HG03469 (cell line): Measurements from ENCODE around the gene ROR1.

ENCODE experiments used
- ATAC-seq: cut with Tn5 transposase; IDR thresholded peaks from one replicate; pipeline ENCODE4 v1.9.1; 2021; ENCODE audit warnings: mild to moderate bottlenecking, moderate library complexity, moderate number of reproducible peaks; ENCODE audit not compliant: unreplicated experiment

Gene ROR1

DNA sequence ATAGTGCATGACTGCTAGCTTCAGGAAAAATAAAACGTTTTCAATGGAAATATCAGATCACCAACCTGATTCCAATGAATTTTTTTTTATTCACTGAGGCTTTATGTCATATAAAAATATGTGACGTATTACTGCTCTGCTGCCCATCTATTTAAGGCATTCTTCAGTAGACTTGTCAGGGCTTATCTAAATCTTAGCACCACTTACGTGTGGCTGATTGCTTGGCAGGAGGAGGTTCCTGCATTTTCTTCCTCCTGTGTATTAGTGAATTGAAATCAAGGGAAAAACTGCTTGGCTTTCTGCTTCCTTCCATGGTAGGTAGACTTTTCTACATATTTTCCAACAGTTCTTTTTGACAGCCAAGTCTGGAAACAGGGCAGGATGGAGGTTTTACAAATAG lies 80.3 kb downstream of the ROR1 start:
- ATAC-seq: no peak

DNA sequence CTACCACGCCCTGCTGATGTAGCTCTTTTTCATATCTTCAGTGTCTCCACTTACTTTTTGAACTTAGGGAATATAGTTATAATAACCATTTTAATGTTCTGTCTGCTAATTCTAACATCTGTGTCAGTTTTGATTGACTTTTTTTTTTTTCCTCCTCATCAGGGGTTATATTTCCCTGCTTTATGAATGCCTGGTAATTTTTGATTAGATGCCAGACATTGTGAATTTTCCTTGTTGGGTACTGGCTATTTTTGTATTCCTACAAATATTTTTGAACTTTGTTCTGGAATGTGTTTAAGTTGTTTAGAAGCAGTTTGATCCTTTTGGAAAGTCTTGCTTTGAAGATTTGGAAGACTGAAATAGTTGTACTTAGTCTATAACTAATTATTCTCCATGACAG lies 82.1 kb downstream of the ROR1 start:
- no peak for ATAC-seq

DNA sequence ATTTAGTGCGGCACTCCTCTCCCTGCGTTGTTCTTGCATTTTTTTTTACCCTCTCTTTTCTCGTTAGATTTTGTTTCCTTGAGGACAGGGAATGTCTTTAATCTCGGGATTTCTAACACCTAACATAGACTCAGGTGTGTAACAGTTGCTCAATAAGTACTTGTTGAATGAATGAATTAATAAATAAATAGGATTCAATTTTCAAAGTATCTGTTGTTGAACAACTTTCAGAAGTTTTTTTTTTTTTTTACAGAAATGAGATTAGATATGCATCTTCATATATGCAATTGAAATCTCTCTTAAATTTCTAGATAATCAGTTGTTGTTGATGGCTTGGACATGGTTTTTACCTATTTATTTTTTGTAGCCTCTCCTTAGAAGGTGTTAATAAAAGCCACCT lies 83.1 kb downstream of the ROR1 start:
- no peak for ATAC-seq

DNA sequence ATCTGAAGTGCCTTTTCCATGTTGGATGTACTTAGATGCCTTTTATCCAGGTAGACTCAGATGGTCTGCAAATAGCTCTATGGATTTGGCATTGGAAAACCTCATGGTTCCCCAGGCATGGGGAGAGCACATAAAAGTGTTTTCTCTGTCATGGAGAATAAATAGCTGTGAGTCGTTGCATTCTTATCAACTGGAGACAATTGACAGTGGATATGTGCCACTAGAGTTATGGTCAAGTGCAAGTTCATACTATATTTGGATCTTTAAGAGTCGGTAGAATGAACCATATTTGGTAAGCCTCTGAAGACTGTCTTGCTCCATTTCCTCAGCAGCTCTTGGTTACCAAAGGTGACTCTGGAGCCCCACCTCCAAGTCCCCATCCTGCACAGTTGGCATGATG lies 83.7 kb downstream of the ROR1 start:
- no peak for ATAC-seq

DNA sequence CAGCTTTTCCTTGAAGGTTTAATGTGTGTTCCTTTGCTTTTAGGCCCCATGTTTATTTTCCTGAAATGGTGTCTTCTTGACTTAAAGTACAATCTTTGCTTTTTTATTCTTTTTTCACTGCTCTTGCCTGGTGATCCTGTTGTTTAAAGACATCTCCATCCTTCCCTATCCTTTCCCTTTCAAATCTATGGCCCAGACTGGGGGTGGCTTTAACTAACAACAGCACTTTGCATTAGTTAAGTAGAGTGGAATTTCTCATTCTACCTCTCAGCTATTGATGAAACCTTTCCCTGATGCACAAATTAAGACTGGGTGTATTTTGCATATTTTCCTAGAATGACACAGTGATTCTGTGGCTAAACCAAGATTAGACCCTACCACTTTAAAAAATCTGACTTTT lies 84.3 kb downstream of the ROR1 start:
- ATAC-seq: no peak

DNA sequence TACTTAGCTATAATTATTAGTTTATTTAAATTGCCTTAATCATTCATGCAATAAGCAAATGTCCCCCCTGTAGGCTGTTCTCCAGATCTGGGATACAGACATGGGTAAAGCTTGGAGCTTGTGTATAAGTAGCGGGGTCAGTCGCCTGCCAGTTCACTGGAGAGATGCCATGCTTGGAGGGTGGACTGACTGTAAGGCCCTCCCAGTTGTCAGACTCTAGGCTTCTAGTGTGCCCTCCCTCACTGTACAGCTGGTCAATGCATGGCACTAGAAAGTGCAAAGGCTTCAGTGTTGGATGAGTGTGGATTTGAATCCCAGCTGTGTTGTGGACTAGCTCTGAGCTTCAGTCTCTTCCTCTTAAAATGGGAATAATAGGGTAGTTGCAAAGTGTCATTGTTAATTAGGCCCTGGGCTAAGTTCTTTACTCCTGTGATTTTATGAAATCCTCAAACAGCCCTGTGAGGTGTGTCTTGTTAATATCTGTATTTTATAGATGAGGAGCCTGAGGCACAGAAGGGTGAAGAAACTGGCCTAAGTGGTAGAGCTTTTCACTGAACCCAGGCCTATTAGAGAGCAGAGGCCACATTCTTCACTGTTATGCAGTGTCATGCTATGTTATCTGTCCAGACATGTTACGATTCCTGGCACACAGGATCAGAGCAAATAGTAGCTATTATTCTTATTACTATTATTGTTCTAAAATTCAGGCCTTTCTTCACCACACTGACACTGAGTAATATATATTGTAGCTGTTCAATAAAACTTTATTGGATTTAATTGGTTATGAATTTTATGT lies 85.9 kb downstream of the ROR1 start:
- no peak for ATAC-seq

DNA sequence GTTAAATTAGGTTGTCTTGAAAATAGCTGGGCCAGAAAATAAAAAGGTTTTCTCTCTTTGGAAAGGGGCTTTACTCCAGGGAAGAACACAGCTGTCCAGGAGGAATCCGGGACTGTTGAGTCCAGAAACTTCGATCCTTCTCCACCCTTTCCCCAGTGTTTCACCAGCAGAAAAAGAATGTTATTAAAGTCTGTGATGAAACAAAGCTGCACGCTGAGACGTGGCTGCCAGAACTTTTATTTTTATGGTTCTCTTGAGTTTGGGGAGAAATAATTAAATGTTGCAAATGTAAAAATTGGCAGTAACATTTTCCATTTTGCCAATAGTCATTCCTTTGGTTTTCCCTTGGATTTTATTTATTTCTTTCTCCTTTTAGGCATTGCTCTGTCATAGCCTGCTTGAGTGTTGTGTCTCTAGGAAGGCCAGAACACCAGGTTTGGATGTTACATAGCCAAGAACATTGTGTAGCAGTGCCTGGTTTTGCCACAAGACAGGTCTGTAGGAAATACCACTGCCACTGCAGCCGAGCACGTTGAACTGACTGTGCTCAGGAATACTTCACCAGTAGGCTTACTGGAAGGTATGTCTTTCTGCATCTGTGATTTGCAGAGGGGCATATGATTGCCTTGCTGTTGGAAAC lies 87.4 kb downstream of the ROR1 start:
- ATAC-seq: no peak

DNA sequence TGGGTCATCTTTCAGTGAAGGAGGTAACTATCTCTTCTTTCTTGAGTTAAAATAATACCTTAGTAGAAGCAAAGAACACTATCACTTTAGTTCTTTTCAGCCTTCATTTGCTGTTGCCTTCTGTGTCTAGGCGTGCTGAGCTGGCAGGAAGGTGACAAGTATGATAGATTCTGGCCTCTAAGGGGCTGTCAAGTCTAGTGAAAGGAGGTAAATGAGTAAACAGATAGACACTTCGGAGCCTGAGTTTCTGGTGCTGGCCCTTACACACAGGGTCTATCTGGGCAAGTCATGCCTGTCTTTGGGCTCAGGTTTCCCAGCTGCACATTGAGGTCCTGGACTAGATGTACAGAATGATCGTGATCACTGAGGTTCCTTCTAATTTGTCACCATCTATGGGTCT lies 89.3 kb downstream of the ROR1 start:
- ATAC-seq: no peak

DNA sequence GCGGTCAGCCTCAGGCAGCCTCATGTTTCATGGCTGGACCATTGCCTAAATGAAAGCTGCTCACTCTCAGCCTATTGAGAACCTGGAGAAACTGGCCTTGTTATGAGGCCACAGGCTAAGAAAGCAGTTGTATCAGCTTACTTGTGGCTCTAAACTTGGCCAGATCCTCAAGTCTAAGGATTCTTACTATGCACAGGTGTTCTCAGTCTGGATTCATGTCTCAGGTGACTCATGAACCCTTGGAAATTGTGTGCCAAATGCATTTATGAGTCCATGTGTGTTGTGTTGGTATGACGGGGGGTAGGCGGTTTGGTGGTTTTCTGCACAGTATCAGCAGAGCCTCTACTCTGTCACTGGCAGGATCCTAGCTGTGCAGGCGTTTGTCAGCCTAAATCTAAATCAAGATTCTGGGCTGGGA lies 90.4 kb downstream of the ROR1 start:
- ATAC-seq: no peak

DNA sequence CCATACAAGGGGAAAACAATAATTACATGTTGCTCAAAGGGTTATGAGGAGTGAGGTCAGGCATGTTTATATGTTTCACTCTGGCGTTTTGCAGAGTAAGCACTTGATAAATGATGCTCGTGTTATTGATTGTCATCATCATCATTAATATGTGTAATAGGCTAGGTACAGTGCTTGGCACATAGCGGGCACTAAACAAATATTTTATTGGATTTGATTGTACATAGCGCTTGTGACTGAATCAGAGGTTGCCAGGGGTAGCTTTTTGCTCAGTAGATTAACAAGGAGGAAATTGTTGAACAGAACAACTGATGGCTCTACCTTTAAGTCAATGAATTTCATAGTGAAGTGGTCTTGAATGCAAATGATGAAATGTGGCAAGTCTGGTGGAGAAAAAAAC lies 91.7 kb downstream of the ROR1 start:
- no peak for ATAC-seq

DNA sequence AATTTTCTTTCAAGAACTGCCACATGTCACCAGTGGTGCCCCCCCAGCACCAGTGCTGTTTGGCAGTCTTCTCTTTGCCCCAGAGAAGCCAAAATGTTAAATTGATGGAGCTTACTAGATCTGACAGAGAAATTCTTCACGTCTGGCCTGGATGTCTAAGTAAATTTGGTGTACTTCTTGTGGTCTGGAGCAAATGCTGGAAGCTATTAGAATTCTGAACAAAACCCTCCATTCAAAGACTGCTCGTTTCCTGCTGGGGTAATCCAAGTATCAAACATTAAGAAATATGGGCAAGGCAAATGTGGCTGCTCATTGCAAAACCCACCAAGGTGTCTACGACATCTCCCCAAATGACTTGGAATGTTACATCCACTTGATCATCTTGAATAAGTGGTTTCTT lies 92.3 kb downstream of the ROR1 start:
- ATAC-seq: no peak

DNA sequence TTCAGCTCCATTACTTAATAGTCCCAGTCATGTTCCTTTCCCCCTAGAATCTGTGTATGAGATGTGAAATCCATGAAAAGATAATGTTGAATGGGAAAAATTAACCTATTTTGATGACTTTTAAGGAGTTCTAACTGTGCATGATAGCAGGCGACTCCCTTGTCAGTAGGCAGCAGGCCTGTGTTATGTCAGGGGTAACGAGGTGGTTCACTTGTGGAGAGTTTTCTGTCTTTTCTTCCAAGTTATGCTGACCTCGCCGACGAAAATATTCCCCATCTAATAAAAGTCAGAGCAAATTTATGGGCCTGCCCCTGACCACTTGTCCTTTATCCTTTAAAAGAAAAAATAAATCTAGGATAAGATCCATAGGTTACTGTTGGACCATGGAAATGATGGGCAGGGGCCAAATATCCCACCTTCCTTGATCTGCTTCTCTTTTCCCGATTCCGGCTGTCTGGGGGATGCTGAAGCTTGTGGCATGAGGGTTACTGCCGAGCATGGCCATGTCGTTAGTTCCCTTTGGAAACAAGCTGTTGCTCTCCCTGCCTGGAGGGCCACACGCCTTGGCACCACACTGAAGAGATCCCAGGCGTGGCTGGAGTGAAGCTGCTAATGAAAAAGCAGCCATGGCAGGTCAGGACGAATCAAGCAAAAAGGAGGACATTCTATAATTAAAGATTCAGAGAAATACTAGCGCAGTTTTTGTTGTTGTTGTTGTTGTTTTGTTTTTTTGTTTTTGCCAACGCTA lies 93.8 kb downstream of the ROR1 start:
- no peak for ATAC-seq

DNA sequence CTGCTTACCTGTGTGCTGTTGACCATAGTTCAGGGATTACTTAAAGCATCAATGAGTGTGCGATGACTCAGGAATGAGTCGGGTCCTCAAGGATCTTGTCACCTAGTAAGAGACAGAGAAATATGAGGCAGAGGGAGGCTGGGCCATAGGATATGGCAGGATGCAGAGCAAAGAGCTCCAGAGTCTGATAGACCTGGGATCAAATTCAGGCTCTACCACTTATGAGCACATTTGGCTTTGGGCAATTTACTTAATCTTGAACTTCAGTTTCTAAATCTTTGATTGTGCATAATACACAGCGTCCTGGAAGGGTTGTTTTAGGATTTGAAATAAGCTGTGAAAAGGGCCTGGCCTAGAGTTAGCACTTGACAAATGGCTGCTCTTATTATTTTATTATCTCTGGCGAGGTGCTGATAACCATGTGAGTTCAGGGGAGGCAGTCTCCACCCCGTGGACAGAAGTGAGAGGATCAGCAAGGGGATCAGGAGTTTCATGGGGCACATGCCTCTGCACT lies 94.5 kb downstream of the ROR1 start:
- no peak for ATAC-seq

DNA sequence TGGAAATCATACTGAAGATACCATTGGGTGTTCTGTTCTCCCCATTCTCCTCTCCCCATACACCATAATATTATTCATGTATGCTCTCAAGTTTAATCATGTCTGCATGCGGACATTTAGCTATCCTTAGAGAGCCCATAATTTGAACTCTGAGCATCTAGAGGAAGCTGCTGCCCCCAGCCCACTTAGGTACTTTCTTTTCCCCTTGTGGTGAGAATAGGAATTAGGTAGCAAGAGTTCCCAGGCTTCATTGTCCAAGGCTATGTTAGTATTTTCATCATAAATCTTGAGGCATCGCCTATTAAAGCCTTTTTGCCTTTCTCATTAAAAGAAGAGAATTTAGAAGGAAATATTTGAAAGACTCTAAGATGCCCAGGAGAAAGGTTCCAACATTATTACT lies 96.3 kb downstream of the ROR1 start:
- no peak for ATAC-seq

DNA sequence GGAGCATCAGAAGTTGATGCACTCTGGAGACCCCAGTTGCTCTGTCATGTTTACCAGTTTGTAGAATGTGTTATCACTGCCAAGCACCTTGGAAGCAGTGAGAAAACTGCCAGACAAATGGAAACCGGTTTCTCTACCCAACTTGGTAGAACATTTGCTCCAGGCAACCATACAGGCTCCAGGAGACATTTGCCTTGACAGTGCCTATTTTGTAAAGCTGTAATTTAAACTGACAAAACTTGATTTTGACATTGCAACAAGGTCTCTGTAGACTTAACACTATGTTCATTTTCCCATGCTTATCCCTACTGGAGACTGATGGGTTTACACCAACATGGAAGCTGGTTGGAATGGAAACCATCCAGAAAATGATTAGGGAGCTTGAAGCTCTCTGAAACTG lies 97.6 kb downstream of the ROR1 start:
- ATAC-seq: no peak

DNA sequence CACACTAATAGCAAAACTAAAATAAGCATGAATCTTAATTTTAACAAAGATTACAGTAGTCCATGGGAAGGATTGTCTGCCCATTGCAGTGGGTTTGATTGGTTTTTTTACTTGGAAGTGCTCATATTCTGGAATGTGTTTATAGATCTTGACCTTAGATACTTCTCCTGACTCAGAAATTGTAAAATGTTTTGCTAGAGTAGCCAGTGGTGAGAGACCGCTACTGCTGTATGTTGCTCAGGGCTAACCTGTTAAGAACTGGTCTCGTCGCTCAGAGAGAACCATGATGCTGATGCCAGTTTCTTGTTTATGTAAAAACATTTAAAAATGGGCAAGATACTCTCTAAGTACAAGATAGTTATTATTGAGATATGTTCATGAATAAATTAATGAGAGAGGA lies 99.9 kb downstream of the ROR1 start:
- no peak for ATAC-seq

DNA sequence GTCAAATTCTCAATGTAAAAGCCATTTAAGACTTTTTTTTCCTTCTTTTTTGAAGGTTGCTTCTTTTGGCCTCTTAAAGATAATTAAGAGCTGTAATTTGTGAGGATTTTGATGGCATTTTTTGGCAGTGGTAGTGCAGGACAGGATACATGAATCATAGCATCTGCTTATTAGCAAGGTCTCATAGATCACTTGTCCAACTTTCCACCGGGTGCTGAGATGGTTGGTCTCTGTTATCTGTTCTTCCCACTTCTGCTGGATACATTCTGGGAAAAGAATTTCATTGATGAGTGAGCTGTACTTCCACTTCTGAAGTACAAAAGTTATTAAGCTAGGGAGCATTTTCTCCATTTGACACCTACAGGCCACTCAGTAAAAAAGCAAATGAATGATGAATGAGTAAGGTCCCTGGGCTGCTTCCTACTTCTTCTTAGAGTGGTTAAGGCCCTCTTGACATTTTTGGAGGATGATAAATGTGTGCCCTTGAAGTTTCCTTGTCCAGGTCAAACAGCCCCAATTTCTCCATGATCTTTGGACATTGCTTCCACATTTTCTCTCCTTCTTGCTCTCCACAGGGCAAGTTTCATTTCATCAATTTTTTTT lies 100.6 kb downstream of the ROR1 start:
- no peak for ATAC-seq

DNA sequence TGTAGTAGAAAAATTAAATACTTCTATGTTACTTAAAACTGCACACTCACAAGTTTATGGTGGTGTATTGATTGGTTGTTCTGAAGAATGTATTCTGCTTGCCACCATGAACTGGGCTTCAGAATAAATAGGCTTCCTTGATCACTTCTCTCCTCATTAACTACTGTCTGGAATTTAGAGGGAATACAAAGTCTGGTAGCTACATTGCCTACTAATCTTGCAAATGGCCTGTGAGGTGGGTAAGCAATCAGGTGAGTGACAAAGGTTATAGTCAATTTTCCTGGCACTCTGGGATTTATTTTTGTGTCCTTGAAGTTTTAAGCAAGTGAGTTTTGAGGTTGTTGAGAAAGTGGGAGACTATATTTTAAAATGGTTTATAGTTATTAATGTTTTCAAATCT lies 101.8 kb downstream of the ROR1 start:
- ATAC-seq: no peak

DNA sequence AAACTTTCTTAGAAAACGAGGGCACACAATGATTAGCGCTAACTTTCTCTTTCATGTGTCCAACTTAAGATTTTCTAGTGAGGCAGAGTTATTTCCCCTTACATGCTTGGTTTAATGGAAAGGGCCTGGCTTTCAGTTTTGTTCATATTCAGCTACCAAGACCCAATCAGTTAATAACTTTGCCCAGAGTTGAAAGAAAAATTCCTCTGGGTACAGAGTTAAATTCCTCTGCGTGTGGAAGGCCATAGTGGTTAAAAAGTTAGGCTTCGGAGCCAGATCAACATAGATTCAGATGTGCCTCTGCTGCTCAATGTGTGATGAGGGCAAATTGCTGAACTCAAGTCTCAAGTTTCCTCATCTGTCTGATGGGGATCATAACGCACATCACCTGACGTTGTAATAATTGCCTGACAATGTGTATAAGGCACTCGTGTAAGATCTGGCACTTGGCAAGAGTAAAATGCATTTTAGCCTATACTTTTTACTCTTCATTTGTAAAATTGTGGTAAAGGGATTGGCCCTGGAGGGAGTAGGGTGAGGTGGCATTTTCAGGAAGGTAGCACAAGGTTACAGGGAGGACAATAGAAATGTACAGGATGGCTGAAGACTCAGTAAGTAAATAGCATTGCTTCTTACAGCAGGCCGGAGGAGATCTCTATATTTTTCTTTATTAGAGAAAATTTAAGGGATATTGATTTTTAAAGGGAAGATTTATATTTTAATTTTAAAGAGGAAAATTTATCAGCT lies 103.4 kb downstream of the ROR1 start:
- no peak for ATAC-seq

DNA sequence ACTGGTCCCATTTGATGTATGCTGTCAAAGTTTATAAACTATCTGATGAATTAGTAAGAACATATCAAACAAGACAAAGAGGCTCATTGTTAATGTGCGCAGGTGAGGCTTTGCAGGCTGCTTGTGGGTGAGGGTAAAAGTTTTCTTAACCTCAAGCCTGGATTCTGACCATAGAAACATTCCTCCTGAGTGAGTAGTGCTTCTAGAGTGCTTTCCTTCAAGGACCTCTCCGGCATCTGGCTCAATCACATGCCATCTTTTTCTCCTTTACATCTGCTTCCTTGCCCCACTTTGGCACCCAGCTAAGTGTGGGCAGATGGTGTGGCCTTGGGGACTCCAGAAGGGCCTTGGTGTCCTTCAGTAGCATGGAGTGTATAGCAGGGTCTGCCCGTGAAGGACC lies 104.0 kb downstream of the ROR1 start:
- ATAC-seq: no peak

DNA sequence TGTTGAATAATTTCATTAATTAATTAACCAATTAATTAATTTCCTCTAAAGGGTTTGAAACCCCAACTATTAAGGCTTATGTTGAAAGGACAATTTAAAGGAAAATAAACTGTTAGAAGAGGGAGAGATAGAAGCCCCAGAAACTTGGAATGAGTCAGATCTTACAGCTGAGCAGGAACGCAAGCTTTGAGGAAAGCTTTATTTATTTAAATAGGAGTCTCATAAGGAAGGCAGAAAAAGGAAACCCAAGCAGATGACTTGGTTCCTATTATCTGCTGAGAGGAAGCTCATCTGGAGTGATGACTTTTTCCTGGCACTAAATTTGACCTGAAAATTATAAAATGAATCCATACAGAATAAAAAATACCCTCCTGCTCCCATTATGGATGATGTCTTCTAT lies 105.1 kb downstream of the ROR1 start:
- no peak for ATAC-seq
